Fibroblast of pulmonary artery (primary cell): ENCODE data around the gene CLGN.

Experiments used
- DNase-seq: peaks from one replicate; pipeline ENCODE4 v3.0.0-alpha.2; 2010; ENCODE audit warnings: low read depth
- H3K4me3 ChIP-seq: replicated peaks from 2 replicates; pipeline ENCODE4 v1.5.1; 2011; ENCODE audit warnings: low read depth, mild to moderate bottlenecking, control low read depth, low read length, moderate library complexity
- TF ChIP-seq, protein P1 (sequence below): IDR thresholded peaks from 2 replicates; pipeline ENCODE4 v1.5.1; 2011; ENCODE audit warnings: mild to moderate bottlenecking, control low read depth, low read length, inconsistent platforms; ENCODE audit errors: missing control alignments

CLGN gene, protein sequence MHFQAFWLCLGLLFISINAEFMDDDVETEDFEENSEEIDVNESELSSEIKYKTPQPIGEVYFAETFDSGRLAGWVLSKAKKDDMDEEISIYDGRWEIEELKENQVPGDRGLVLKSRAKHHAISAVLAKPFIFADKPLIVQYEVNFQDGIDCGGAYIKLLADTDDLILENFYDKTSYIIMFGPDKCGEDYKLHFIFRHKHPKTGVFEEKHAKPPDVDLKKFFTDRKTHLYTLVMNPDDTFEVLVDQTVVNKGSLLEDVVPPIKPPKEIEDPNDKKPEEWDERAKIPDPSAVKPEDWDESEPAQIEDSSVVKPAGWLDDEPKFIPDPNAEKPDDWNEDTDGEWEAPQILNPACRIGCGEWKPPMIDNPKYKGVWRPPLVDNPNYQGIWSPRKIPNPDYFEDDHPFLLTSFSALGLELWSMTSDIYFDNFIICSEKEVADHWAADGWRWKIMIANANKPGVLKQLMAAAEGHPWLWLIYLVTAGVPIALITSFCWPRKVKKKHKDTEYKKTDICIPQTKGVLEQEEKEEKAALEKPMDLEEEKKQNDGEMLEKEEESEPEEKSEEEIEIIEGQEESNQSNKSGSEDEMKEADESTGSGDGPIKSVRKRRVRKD

DNA sequence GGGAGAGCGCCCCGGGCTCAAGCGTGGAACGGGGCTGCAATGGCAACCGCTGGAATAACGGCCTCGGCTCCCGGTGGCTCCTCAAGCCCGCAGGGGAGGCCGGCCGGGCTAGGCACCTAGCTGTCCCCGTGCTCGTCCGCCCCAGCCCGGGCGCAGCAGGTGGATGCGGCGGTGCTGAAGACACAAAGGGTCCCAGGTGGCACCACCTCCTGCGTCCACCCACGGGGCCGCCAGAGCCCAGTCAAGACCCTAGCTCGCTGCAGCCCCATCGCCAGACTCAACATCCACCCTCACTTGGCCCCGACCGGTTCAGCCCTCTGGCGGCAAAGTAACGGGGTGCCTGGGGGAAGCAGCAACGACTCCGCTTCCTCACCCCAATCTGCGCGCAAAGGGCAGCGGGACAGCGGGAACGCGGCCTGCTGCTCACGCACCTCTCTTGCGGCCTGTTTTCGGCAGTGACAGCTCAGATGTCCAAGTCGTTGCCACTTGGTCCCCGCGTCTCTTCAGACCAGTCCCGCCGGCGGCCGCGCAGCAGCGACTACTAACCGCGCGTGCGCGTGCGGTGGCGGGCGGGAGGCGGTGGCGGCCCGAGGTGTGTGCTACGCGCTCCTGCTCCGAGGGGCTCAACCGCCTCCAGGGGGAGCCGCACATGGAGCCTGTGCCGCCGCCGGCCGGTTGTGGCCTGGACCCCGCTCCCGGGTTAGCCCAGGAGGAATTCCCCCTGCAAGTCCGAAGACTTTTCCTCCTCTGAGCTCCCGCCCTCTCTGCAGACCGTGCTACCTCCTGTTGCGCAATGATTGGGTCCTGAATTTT, at the start of gene CLGN:
TSS of gene CLGN (minus strand) at position 543 of the 813 bp plus-strand sequence. CDS start 14,570 bp downstream, outside the sequence.
- peak; percentile 41 for DNase-seq
- H3K4me3 ChIP-seq, result peak within 1 kb of the TSS; percentile 55
- TF ChIP-seq, protein P1, sequence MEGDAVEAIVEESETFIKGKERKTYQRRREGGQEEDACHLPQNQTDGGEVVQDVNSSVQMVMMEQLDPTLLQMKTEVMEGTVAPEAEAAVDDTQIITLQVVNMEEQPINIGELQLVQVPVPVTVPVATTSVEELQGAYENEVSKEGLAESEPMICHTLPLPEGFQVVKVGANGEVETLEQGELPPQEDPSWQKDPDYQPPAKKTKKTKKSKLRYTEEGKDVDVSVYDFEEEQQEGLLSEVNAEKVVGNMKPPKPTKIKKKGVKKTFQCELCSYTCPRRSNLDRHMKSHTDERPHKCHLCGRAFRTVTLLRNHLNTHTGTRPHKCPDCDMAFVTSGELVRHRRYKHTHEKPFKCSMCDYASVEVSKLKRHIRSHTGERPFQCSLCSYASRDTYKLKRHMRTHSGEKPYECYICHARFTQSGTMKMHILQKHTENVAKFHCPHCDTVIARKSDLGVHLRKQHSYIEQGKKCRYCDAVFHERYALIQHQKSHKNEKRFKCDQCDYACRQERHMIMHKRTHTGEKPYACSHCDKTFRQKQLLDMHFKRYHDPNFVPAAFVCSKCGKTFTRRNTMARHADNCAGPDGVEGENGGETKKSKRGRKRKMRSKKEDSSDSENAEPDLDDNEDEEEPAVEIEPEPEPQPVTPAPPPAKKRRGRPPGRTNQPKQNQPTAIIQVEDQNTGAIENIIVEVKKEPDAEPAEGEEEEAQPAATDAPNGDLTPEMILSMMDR, result peak; percentile 8

DNA sequence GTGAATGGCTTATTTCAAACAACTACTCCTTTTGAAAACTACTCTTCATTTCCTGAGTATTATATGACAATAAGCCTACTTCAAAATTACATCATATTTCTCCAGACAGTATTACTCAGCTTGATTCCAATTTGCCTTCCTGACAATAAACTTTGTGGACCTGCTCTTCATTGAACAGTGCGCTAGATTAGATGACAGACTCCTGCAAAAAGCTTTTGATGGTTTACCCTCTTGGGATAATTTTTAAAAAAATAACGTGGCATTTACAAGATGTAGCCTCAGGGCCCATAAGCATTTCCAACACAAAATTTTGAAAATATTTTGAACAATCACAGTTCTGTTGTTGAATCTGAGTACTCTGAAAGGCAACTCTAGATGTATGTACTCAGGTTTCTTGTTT, 44.7 kb upstream of the CLGN start:
- no peak overlapping the region for H3K4me3 ChIP-seq
- TF ChIP-seq, protein P1, result no peak
- no peak for DNase-seq

DNA sequence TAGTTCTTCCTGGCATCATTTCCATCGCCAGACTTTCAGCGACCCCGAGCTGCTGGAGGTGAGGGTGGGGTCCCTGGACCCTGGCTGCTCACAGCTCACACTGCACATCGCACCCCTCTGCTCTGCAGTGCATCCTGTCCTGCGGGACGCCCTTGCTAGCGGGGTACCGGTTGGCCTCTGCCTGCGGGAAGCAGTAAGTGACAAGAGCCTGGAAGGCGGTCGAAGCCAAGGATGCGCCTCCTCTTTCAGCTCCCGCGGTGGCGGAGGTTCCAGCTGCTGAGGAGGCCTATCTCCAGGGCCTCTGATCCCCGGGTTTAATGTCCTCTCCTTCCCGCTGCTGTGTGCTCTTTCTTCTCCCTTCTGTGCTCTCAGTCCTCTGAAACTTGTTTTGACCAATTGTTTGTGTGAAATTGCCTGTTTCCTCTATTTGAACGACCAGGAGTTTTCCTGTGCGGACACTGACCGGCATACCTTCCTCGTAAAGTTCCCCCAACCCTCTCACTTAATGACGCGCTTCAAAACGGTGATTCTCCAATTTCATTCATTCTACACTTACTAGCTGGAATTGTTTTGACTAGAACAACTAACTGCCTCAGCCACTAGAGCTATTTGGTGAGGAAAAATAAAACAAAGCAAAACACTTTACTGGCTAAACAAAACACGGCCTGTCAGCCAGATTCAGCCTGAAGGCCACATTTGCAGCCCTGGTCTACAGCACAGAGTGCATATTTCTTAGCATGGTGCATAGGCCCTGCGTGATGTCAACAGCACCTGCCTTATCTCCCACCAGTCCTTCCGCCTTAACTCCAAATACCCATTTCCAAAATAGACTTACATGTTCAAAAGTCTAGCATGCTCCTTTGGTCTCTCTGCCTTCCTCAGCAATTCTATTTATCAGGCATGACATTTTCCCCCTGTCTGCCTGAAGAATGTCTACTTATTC, 42.6 kb upstream of the CLGN start:
- TF ChIP-seq, protein P1, result no peak
- DNase-seq, result no peak
- no peak overlapping the region for H3K4me3 ChIP-seq

DNA sequence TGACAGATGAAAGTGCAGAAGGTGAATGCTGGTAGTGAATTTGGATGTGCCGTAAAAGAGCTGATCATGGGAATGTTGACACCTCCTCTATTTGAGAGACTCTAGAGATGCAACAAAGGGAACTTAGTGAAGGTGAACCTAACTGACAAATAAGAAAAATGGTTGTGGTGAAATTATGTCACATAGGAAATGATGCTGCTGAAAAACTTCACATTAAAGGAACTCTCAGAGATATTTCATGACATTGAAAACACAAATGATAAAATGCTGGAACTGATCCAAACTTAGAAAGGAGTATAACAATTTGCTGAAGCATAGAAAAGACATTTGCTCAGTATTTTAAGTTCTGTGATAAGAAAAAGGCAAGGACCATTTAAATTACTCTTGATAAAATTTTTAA, 38.7 kb upstream of the CLGN start:
- H3K4me3 ChIP-seq, result no peak overlapping the region
- TF ChIP-seq, protein P1, result no peak
- DNase-seq, result no peak

DNA sequence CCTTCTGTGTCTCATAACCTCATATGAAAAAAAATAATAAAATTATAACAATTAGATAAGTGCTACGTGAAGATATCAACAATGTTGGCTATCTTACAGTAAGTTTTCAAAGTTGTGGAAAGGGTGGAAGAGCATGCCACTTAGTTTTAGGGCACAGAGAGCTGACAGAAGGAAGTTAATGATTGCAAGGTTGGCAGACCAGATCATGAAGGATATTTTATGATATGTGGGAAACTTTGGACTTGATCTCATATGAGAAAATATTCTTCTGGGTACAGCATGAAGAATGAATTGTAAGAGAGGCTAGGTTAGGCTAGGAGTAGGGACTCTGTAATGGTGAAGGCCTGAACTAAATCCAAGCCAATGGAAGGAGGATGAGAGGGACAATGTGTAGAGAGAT, 36.2 kb upstream of the CLGN start:
- DNase-seq, result no peak
- H3K4me3 ChIP-seq, result no peak overlapping the region
- TF ChIP-seq, protein P1, result no peak

DNA sequence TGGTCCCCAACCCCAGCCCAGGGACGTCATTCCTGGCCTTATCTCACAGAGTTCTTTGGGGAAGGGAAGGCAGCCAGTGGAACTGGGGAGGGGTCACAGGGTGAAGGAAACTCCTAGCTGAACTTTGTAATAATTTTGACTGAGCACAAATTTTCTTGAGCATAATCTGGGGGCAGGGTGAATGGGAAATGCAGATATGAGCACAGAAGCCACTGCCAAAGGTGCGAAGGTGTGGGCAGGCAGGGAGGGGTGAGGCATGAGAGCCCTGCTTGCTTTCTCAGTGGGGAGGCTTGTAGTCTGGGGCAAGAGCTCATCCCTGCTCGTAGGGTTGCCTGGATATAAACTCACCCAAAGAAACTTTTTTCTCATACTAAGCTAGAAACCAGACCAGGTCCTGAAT, 35.7 kb upstream of the CLGN start:
- DNase-seq, result no peak
- no peak overlapping the region for H3K4me3 ChIP-seq
- TF ChIP-seq, protein P1, result no peak
